ENCODE measurements around the gene TMC6.

DNA sequence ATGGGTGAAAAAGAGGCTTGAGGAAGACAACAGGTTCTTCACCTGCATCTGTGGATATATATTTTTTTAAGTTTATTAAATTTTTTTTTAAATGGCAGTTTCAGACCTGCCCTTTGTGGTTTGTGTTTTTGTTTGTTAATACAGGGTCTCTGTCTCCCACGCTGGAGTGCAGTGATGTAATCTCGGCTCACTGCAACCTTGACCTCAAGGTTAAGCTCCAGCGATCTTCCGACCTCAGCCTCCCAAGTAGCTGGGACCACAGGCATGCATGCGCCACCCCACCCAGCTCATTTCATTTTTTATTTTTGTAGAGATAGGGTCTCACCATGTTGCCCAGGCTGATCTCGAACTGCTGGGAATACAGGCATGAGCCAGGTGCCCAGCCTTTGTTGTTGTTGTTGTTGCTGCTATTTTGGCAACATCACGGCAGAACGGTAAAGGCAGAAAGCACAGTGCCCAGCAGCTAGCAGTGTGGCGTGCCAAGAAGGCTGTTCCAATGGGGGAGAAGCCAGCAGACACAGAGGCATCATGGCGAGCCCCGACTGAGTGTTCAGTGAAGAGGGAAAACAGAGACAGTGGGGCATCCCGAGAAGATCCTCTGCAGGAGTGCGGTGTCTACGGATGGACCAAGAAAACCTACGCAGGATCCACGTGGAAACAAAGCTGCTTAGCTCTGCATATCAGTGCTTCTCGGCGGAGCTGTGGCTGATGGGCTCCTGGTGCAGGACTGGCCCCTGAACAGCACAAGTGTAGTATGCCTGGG, 19.6 kb downstream of the TMC6 start:
- TF ChIP-seq GATA2 (IDR thresholded peaks at IDR 0.05; ENCODE audit: low read depth, low read length) (no peak), GATA3 (IDR thresholded peaks at IDR 0.05; ENCODE audit: low read depth, low read length) (no peak)

Measured in SH-SY5Y (cell line).